Bronchial epithelial cell (primary cell): ENCODE measurements around the gene ALOX12B. TPM values are rescaled to one million over a fixed set of nuclear protein-coding genes. Genes with fewer than 3 reads are reported as not detected.

Experiments used
- DNase-seq: peaks from one replicate; pipeline ENCODE4 v3.0.0-alpha.2; 2010; ENCODE audit warnings: low read depth
- FAIRE-seq: peaks from 2 replicates; lab custom pipeline; 2011; peaks lifted over from hg19 to GRCh38; lab: Jason Lieb, UNC
- H3K27me3 ChIP-seq: 2 replicates; pipeline ENCODE4 v1.5.1; 2011; ENCODE audit warnings: low read length; ENCODE audit not compliant: control insufficient read depth, insufficient read depth
- H3K36me3 ChIP-seq: 2 replicates; pipeline ENCODE4 v1.5.1; 2011; ENCODE audit warnings: low read length; ENCODE audit not compliant: control insufficient read depth, insufficient read depth
- H3K4me3 ChIP-seq: 2 replicates; pipeline ENCODE4 v1.5.1; 2011; ENCODE audit warnings: mild to moderate bottlenecking, low read depth, low read length, control low read depth
- CTCF ChIP-seq: IDR thresholded peaks from 2 replicates; pipeline ENCODE4 v1.5.1; 2011; ENCODE audit warnings: mild to moderate bottlenecking, moderate library complexity, low read length, control low read depth, inconsistent platforms; ENCODE audit not compliant: insufficient read depth, severe bottlenecking
- total RNA-seq: library from RNA; depleted of rRNA; stranded (reverse); fragments of >200 nt; gene quantifications from 2 replicates; pipeline ENCODE4 v1.2.1, GENCODE V29; 2014

ALOX12B gene
- total RNA-seq, 1 donor from 2014 or later = 0.26 TPM

- no peak for DNase-seq
- Histone ChIP-seq H3K36me3 (no peaks in the 10 kb centered on the region), H3K4me3 (no peak overlapping the region), H3K27me3 (peaks cover 17% of the 10 kb centered on the region)
- no peak for TF ChIP-seq CTCF
- no peak for FAIRE-seq
Measured at GRCh38 chr17:8076502-8077266, 10.8 kb downstream of the ALOX12B start.

- Histone ChIP-seq H3K27me3 (peaks cover 17% of the 10 kb centered on the region), H3K4me3 (no peak overlapping the region), H3K36me3 (no peaks in the 10 kb centered on the region)
- DNase-seq = no peak
- no peak for FAIRE-seq
- TF ChIP-seq CTCF = no peak
Measured at GRCh38 chr17:8075574-8076342, 11.8 kb downstream of the ALOX12B start.

GRCh38 chr17:8075081-8075480 lies 12.4 kb downstream of the ALOX12B start:
- Histone ChIP-seq H3K27me3 (peaks cover 17% of the 10 kb centered on the region), H3K4me3 (no peak overlapping the region), H3K36me3 (no peaks in the 10 kb centered on the region)
- no peak for DNase-seq
- no peak for FAIRE-seq
- no peak for TF ChIP-seq CTCF

GRCh38 chr17:8074554-8074953 lies 13.0 kb downstream of the ALOX12B start:
- Histone ChIP-seq H3K36me3 (no peaks in the 10 kb centered on the region), H3K4me3 (no peak overlapping the region), H3K27me3 (peaks cover 17% of the 10 kb centered on the region)
- no peak for DNase-seq
- FAIRE-seq = no peak
- no peak for TF ChIP-seq CTCF

- TF ChIP-seq CTCF = peak; percentile 100
- peak; percentile 64 for DNase-seq
- peak overlapping the region; percentile 32 for H3K4me3 ChIP-seq
- FAIRE-seq = peak; percentile 94
- peaks cover 17% of the 10 kb centered on the region for H3K27me3 ChIP-seq
- H3K36me3 ChIP-seq = no peaks in the 10 kb centered on the region
Measured at GRCh38 chr17:8073627-8074484, 13.7 kb downstream of the ALOX12B start.
